ENCODE data around the gene MED25.

Gene MED25

DNA sequence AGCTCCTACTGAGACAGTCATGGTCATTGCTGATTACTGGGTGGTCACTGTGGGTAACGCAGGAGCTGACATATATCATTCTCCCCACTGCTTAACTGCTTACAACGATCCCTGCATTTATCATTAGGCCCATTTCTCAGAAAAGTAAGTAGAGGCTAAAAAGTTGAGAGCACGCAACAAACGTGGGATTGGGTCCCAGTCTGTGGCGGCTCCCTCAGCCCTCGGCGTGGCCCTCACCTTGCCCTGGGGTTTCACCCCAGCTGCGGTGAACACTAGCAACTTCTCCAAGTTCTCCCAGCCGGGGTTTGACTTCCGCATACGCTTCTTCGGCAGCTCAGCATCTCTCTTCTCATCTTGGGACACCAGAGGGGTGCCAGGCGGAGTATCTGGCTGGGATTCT is 46.8 kb downstream of the MED25 start:
- 0 out of 2 replicates have a peak, but pooled peaks have one; percentile 9 for TF ChIP-seq POLR2AphosphoS5 (IDR thresholded peaks at IDR 0.05; ENCODE audit: low read depth, low read length)
- TF ChIP-seq, protein P1, sequence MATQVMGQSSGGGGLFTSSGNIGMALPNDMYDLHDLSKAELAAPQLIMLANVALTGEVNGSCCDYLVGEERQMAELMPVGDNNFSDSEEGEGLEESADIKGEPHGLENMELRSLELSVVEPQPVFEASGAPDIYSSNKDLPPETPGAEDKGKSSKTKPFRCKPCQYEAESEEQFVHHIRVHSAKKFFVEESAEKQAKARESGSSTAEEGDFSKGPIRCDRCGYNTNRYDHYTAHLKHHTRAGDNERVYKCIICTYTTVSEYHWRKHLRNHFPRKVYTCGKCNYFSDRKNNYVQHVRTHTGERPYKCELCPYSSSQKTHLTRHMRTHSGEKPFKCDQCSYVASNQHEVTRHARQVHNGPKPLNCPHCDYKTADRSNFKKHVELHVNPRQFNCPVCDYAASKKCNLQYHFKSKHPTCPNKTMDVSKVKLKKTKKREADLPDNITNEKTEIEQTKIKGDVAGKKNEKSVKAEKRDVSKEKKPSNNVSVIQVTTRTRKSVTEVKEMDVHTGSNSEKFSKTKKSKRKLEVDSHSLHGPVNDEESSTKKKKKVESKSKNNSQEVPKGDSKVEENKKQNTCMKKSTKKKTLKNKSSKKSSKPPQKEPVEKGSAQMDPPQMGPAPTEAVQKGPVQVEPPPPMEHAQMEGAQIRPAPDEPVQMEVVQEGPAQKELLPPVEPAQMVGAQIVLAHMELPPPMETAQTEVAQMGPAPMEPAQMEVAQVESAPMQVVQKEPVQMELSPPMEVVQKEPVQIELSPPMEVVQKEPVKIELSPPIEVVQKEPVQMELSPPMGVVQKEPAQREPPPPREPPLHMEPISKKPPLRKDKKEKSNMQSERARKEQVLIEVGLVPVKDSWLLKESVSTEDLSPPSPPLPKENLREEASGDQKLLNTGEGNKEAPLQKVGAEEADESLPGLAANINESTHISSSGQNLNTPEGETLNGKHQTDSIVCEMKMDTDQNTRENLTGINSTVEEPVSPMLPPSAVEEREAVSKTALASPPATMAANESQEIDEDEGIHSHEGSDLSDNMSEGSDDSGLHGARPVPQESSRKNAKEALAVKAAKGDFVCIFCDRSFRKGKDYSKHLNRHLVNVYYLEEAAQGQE (IDR thresholded peaks at IDR 0.05; ENCODE audit: insufficient read depth in 1 of 2, low read depth in 2 of 2, low read length in 2 of 2): no peak

DNA sequence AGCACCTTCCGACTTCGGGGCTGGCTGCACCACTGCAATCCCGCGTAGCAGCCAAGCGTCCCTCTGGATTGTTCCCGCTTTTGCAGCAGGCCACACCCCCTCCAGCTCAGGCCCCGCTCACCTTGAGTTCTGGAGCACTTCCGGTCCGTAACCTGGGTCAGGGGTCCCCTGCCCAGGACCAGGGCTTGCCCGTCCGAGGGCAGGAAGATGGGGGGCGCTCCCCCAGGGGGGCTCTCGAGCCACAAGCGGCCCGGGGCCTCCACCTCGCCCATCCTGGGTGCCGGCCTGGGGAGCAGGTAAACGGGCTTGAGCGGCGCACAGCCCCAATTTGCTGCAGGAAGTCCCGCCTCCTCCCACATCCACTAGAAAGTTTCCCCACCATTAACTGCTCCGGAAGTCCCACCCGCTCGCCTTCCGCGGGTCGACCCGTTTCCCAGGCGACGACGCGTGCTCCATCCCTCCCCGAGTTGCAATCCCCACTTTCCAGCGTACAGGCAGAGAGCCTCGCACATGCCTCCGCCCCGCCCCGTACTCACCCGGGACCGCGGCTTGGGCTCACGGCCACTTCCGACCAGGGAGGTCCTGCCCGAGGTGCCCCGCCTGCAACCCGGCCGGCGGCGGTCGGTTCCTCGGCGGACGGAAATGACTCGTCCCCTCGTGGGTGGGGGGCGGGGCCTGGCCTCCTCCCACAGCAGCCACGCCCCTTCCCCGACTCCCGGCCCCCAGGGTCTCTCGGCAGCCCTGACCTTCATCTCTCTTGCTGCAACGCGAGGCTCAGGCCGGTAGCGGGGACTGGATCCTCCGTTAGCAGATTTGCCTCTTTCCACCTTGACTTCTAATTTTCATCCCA is 49.1 kb downstream of the MED25 start, which contains the start of gene PNKP:
Gene PNKP (minus strand): TSS at position 644 of the 850 bp plus-strand sequence. CDS start 372 bp downstream, at position 272.
- TF ChIP-seq, protein P1 (IDR thresholded peaks at IDR 0.05; ENCODE audit: insufficient read depth in 1 of 2, low read depth in 2 of 2, low read length in 2 of 2): peak in 1 of 2 experiments; percentile 10; a peak in 1 of 4 replicates
- TF ChIP-seq TAF1 (IDR thresholded peaks at IDR 0.05; ENCODE audit: borderline replicate concordance, insufficient read depth, low read length) (peak; percentile 61; the same call in 1 of the 2 replicates), POLR2AphosphoS5 (IDR thresholded peaks at IDR 0.05; ENCODE audit: low read depth, low read length) (peak; percentile 79), FOXP2 (optimal IDR thresholded peaks at IDR 0.05; ENCODE audit: borderline replicate concordance, extremely low read depth, extremely low read length, insufficient read depth) (peak; percentile 55), SIN3A (IDR thresholded peaks at IDR 0.05; ENCODE audit: borderline replicate concordance, insufficient read depth, low read length) (peak; percentile 46; the same call in 1 of the 2 replicates)

DNA sequence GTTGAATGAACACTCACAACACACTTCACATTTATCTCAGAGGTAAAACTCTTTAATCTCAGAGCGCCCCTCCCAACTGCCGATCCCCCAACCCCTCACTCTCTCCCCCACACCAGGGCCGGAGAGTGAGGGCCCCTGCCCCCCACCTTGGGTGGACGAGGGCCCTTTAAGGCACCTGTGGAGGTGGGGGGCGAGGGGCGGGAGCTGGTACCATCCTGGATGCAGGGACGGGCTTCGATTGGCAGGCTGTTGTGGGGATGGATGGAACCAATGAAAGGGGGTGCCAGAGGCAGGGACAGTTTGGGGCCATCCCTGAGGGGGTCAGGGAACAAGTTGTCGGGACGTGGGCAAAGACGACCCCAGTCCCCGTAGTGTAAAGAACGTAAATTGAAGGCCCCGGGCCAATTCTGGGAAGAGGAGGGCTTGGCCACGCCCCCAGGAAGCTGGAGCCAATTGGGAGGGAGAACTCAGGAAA is 51.0 kb downstream of the MED25 start:
- TF ChIP-seq FOXP2 (optimal IDR thresholded peaks at IDR 0.05; ENCODE audit: borderline replicate concordance, extremely low read depth, extremely low read length, insufficient read depth) (no peak), TAF1 (IDR thresholded peaks at IDR 0.05; ENCODE audit: borderline replicate concordance, insufficient read depth, low read length) (no peak), SIN3A (IDR thresholded peaks at IDR 0.05; ENCODE audit: borderline replicate concordance, insufficient read depth, low read length) (no peak), POLR2AphosphoS5 (IDR thresholded peaks at IDR 0.05; ENCODE audit: low read depth, low read length) (no peak; the same call in 1 of the 2 replicates)
- TF ChIP-seq, protein P1 (IDR thresholded peaks at IDR 0.05; ENCODE audit: insufficient read depth in 1 of 2, low read depth in 2 of 2, low read length in 2 of 2): no peak

DNA sequence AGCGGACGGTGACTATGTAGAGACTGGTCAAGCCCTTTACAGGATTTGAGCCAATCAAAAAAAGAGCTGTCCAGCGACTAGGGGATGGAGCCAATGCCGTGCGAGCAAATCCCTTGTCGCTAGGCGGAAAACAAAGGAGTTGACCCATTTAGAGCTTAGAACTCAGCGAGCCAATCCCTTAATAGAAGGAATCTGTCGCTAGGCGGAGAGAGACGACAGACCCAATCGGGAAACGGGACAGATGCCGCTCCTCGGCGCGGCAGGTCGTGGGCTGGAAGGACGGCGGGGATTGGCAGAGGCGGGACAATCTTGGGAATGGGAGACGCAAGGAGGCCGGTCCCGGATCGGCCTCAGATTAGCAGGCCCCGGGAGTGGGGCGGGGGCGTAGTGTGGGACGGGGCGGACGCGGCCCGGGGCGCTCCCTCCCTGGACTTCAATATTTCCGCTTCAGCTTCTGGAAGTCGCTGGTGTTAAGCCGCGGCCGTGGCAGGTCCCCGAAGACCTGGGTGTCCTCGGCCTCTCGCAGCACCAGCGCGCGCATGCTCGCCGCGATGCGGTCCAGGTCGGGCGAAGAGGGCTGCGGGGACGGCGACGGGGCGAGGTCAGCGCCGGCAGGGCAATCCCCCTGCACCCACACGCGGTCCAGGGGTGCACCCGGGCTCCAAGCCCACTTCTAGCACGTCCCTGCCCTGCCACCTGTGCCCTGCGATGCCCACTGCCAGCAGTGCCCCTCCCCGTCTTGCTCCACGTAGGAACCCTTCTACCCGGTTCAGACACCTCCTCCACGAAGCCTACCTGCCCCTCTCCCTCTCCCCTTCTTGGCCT is 51.6 kb downstream of the MED25 start:
- TF ChIP-seq SIN3A (IDR thresholded peaks at IDR 0.05; ENCODE audit: borderline replicate concordance, insufficient read depth, low read length): no peak
- peak; percentile 64 for TF ChIP-seq POLR2AphosphoS5 (IDR thresholded peaks at IDR 0.05; ENCODE audit: low read depth, low read length)
- TF ChIP-seq, protein P1 (IDR thresholded peaks at IDR 0.05; ENCODE audit: insufficient read depth in 1 of 2, low read depth in 2 of 2, low read length in 2 of 2): peak in 1 of 2 experiments; percentile 46; a peak in 1 of 4 replicates
- TF ChIP-seq FOXP2 (optimal IDR thresholded peaks at IDR 0.05; ENCODE audit: borderline replicate concordance, extremely low read depth, extremely low read length, insufficient read depth): peak; percentile 82
- no peak; the same call in 1 of the 2 replicates for TF ChIP-seq TAF1 (IDR thresholded peaks at IDR 0.05; ENCODE audit: borderline replicate concordance, insufficient read depth, low read length)

Measured in PFSK-1 (cell line).